DMS79 treated with DMSO at 0.1 percent for 48 hours (cell line): ENCODE results near the gene ITGAV.

Experiments
- DNase-seq: peaks from one replicate; lab custom pipeline; 2025; lab: John Stamatoyannopoulos, UW

ITGAV gene

GRCh38 chr2:186612555-186613440 is 22.9 kb downstream of the ITGAV start:
- DNase-seq: no peak

GRCh38 chr2:186614373-186614772 is 24.5 kb downstream of the ITGAV start:
- DNase-seq: no peak

- DNase-seq: no peak
Observed at GRCh38 chr2:186617148-186617547, 27.3 kb downstream of the ITGAV start.

- no peak for DNase-seq
Observed at GRCh38 chr2:186617771-186618170, 27.9 kb downstream of the ITGAV start.

- DNase-seq: no peak
Observed at GRCh38 chr2:186618696-186619095, 28.8 kb downstream of the ITGAV start.

- DNase-seq: no peak
Observed at GRCh38 chr2:186623084-186623483, 33.2 kb downstream of the ITGAV start.

GRCh38 chr2:186624276-186624675 is 34.4 kb downstream of the ITGAV start:
- no peak for DNase-seq

GRCh38 chr2:186629250-186629996 is 39.6 kb downstream of the ITGAV start:
- no peak for DNase-seq

GRCh38 chr2:186632417-186632816 is 42.6 kb downstream of the ITGAV start:
- no peak for DNase-seq

- no peak for DNase-seq
Observed at GRCh38 chr2:186634701-186635100, 44.8 kb downstream of the ITGAV start.

GRCh38 chr2:186636800-186637496 is 47.1 kb downstream of the ITGAV start:
- DNase-seq: no peak

GRCh38 chr2:186637497-186637800 is 47.6 kb downstream of the ITGAV start:
- no peak for DNase-seq

- no peak for DNase-seq
Observed at GRCh38 chr2:186639939-186640338, 50.1 kb downstream of the ITGAV start.

- DNase-seq: no peak
Observed at GRCh38 chr2:186641132-186641806, 51.4 kb downstream of the ITGAV start.

- peak; percentile 13 for DNase-seq
Observed at GRCh38 chr2:186641807-186642321, 52.0 kb downstream of the ITGAV start.

- no peak for DNase-seq
Observed at GRCh38 chr2:186644791-186645190, 54.9 kb downstream of the ITGAV start.

- no peak for DNase-seq
Observed at GRCh38 chr2:186645999-186646398, 56.1 kb downstream of the ITGAV start.

- DNase-seq: no peak
Observed at GRCh38 chr2:186648130-186648529, 58.3 kb downstream of the ITGAV start.

GRCh38 chr2:186653511-186653910 is 63.7 kb downstream of the ITGAV start:
- DNase-seq: no peak

GRCh38 chr2:186659383-186659782 is 69.5 kb downstream of the ITGAV start:
- no peak for DNase-seq

GRCh38 chr2:186664385-186665043 is 74.7 kb downstream of the ITGAV start:
- no peak for DNase-seq
